ENCODE data around the gene STAC3.
"Not testable (repeated sequence)": the region's sequence is repeated elsewhere in the genome, so short reads cannot be mapped to it uniquely, and the experiment has no call there.

STAC3 gene

GRCh38 chr12:57280211-57281062, 29.4 kb upstream of the STAC3 start:
- Histone ChIP-seq H3K36me3 (replicated peaks; ENCODE audit: low read depth, low read length) (peaks cover 7% of the 10 kb centered on the region), H3K9ac (ENCODE audit: low read length) (no peak overlapping the region), H3K27ac (ENCODE audit: low read length) (no peak overlapping the region)

GRCh38 chr12:57278465-57279381, 27.7 kb upstream of the STAC3 start:
- Histone ChIP-seq H3K4me3 (ENCODE audit: low read length) (no peak overlapping the region), H3K4me2 (ENCODE audit: low read length) (no peak overlapping the region), H3K27ac (ENCODE audit: low read length) (no peak overlapping the region), H3K9me3 (ENCODE audit: insufficient read depth, low read length) (no peaks in the 10 kb centered on the region), H3K9ac (ENCODE audit: low read length) (no peak overlapping the region), H3K4me1 (ENCODE audit: low read length) (peaks cover 9% of the 10 kb centered on the region), H2AFZ (ENCODE audit: low read depth, low read length) (no peak overlapping the region), H4K20me1 (ENCODE audit: insufficient read depth, low read length) (no peaks in the 10 kb centered on the region), H3K27me3 (ENCODE audit: low read depth, low read length) (no peaks in the 10 kb centered on the region), H3K79me2 (ENCODE audit: low read length) (no peaks in the 10 kb centered on the region), H3K36me3 (replicated peaks; ENCODE audit: low read depth, low read length) (peaks cover 7% of the 10 kb centered on the region)
- TF ChIP-seq EZH2phosphoT487 (IDR thresholded peaks at IDR 0.05; ENCODE audit: low read depth) (no peak), CTCF (IDR thresholded peaks at IDR 0.05; ENCODE audit: low read depth, low read length) (no peak)

More at GRCh38 chr12:57280211-57281062, 29.4 kb upstream of the STAC3 start:
- Histone ChIP-seq H3K4me3 (ENCODE audit: low read length) (no peak overlapping the region), H3K27me3 (ENCODE audit: low read depth, low read length) (no peaks in the 10 kb centered on the region), H4K20me1 (ENCODE audit: insufficient read depth, low read length) (no peaks in the 10 kb centered on the region), H3K79me2 (ENCODE audit: low read length) (no peaks in the 10 kb centered on the region), H3K9me3 (ENCODE audit: insufficient read depth, low read length) (no peaks in the 10 kb centered on the region), H3K4me2 (ENCODE audit: low read length) (no peak overlapping the region), H2AFZ (ENCODE audit: low read depth, low read length) (no peak overlapping the region), H3K4me1 (ENCODE audit: low read length) (peaks cover 9% of the 10 kb centered on the region)
- TF ChIP-seq EZH2phosphoT487 (IDR thresholded peaks at IDR 0.05; ENCODE audit: low read depth), result no peak
- TF ChIP-seq CTCF (IDR thresholded peaks at IDR 0.05; ENCODE audit: low read depth, low read length), result no peak

- H3K27ac ChIP-seq (ENCODE audit: low read length), result no peak overlapping the region
- peaks cover 7% of the 10 kb centered on the region for H3K36me3 ChIP-seq (replicated peaks; ENCODE audit: low read depth, low read length)
- peaks cover 9% of the 10 kb centered on the region for H3K4me1 ChIP-seq (ENCODE audit: low read length)
- H3K9ac ChIP-seq (ENCODE audit: low read length), result no peak overlapping the region
- H3K27me3 ChIP-seq (ENCODE audit: low read depth, low read length), result no peaks in the 10 kb centered on the region
- H2AFZ ChIP-seq (ENCODE audit: low read depth, low read length), result no peak overlapping the region
- H3K4me3 ChIP-seq (ENCODE audit: low read length), result no peak overlapping the region
- H3K4me2 ChIP-seq (ENCODE audit: low read length), result no peak overlapping the region
- no peaks in the 10 kb centered on the region for H4K20me1 ChIP-seq (ENCODE audit: insufficient read depth, low read length)
- no peaks in the 10 kb centered on the region for H3K9me3 ChIP-seq (ENCODE audit: insufficient read depth, low read length)
- TF ChIP-seq CTCF (IDR thresholded peaks at IDR 0.05; ENCODE audit: low read depth, low read length), result peak; percentile 29
- TF ChIP-seq EZH2phosphoT487 (IDR thresholded peaks at IDR 0.05; ENCODE audit: low read depth), result no peak
- H3K79me2 ChIP-seq (ENCODE audit: low read length), result no peaks in the 10 kb centered on the region
Measured at GRCh38 chr12:57276935-57277563, 26.1 kb upstream of the STAC3 start.

GRCh38 chr12:57276233-57276632, 25.2 kb upstream of the STAC3 start:
- H3K9me3 ChIP-seq (ENCODE audit: insufficient read depth, low read length), result not testable (repeated sequence)

More at GRCh38 chr12:57276233-57276632, 25.2 kb upstream of the STAC3 start:
- H3K36me3 ChIP-seq (replicated peaks; ENCODE audit: low read depth, low read length); H3K9ac ChIP-seq (ENCODE audit: low read length); H3K79me2 ChIP-seq (ENCODE audit: low read length); H3K4me2 ChIP-seq (ENCODE audit: low read length); H3K27ac ChIP-seq (ENCODE audit: low read length); H3K4me1 ChIP-seq (ENCODE audit: low read length); H3K27me3 ChIP-seq (ENCODE audit: low read depth, low read length); H3K4me3 ChIP-seq (ENCODE audit: low read length); H2AFZ ChIP-seq (ENCODE audit: low read depth, low read length); H4K20me1 ChIP-seq (ENCODE audit: insufficient read depth, low read length): not testable (repeated sequence)
